Activated CD4-positive, alpha-beta T cell treated with anti-CD3 and anti-CD28 coated beads for 48 hours (primary cell): Measurements from ENCODE around the gene ZFYVE21.

Experiments
- DNase-seq: peaks from one replicate; pipeline ENCODE4 v3.0.0-alpha.2; 2020

The ZFYVE21 gene

DNA sequence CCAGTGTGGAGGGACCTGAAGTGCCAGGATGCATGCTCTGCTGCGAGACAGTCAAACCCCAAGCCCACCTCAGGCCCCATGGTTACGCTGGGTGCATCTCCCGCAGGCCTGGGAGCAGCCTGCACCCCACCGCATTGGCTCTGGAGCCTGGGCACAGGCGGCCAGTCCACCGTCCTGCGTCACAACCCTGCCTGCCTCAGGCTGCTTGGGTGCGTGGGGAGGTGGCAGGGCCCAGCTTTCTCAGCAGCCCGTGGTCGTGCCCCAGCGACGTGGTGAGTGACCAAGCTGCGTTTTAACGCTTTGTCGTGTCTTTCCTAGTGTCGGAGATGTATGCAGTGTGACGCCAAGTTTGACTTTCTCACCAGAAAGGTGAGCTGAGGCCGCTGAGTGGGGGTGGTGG lies 10.9 kb downstream of the ZFYVE21 start:
- DNase-seq = no peak

DNA sequence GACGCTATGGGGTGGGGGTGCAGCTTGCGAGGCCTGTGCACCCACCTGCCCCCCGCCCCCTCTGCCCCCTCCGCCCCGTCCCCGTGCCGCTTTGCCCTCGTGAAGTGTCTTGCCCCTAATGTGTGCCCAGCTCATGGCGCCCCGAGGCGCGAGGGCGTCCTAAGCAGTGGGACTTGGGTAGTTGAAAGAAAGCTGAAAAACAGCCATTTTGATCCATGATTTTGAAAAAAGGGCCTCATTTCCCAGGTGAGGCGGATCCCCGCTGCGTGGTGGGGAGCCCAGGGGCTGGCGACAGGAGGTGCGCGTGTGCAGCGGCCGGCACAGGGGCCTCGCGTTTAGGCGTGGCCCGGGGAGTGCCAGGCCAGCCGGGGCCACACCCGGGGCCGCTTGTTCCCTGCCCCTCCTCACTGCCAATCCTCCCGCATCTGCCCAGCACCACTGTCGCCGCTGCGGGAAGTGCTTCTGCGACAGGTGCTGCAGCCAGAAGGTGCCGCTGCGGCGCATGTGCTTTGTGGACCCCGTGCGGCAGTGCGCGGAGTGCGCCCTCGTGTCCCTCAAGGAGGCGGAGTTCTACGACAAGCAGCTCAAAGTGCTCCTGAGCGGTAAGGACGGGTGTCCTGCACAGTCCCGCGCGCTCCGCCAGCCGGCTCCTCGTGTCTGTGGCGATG lies 11.8 kb downstream of the ZFYVE21 start:
- DNase-seq = no peak

DNA sequence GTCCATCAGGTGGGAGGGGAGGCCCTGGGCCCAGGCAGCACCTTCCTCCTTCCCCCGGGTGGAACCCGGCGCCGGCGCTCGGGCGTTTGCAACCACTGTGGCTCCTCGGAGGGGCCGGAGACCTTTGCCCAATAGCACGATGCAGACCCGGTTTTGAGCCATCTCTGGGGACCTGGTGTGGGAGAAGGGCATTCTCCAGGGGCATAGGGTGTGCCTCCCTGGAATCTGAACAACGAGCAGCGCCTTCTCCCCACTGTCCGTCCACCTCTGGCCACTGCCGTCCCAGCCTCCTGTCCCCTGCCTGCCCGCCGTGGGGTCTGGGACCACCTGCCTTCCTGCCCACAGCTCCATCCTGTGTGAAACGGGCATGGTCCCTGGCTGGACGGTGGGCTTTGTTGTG lies 12.5 kb downstream of the ZFYVE21 start:
- no peak for DNase-seq

DNA sequence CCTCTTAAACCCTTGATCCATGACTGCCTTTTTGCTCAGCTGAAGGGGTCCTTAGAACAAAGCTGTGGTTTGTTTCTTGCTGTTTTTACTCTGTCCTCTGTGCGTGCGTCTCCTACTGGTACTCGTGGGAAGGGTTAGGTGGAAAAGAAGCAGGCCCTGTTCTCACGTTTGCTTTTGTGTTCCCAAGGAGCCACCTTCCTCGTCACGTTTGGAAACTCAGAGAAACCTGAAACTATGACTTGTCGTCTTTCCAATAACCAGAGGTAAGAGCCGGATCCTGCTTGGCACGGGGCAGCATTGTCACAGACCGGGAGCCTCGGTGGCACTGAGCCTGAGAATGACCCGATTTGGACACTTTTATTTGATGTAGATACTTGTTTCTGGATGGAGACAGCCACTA lies 13.1 kb downstream of the ZFYVE21 start:
- DNase-seq = no peak

- DNase-seq = no peak
Measured at GRCh38 chr14:103729496-103730448, 14.2 kb downstream of the ZFYVE21 start.

- no peak for DNase-seq
Measured at GRCh38 chr14:103730490-103731035, 15.0 kb downstream of the ZFYVE21 start.

DNA sequence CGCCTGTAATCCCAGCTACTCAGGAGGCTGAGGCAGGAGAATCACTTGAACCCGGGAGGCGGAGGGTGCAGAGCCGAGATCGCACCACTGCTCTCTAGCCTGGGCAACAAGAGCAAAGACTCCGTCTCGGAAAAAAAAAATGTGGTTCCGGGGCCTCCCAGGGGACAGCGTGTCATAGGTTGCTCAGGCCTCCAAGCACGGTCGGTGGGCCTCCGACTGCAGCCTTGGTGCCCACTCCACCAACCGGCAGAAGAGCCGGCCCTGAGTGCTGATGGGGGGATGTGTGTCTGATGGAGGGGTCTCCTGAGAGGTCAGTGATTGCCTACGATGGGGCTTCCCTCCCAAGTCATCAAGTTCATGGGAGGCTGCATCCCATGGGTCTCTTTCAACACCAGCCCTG lies 15.9 kb downstream of the ZFYVE21 start:
- DNase-seq = no peak

GRCh38 chr14:103731916-103732867 lies 16.6 kb downstream of the ZFYVE21 start:
- no peak for DNase-seq

GRCh38 chr14:103732868-103733620 lies 17.4 kb downstream of the ZFYVE21 start:
- DNase-seq = no peak

DNA sequence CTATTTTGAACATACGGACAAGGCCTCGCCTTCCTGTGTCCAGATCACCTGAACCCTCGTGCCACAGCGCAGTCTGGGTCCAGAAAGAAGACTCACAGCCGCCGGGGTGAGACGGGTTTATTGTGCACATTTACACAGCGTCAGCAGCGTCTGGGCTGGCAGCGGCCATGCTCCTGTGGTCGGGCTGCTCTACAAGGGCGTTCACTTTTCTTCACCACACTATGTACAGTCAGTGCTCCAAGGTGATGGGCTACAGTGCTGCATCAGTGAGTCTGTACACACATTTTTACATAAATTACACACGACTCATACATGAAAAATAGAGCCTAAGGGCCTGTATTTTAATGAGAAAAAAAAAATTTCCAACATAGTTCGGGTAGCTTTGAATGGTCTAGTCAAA lies 18.0 kb downstream of the ZFYVE21 start:
- DNase-seq = no peak

DNA sequence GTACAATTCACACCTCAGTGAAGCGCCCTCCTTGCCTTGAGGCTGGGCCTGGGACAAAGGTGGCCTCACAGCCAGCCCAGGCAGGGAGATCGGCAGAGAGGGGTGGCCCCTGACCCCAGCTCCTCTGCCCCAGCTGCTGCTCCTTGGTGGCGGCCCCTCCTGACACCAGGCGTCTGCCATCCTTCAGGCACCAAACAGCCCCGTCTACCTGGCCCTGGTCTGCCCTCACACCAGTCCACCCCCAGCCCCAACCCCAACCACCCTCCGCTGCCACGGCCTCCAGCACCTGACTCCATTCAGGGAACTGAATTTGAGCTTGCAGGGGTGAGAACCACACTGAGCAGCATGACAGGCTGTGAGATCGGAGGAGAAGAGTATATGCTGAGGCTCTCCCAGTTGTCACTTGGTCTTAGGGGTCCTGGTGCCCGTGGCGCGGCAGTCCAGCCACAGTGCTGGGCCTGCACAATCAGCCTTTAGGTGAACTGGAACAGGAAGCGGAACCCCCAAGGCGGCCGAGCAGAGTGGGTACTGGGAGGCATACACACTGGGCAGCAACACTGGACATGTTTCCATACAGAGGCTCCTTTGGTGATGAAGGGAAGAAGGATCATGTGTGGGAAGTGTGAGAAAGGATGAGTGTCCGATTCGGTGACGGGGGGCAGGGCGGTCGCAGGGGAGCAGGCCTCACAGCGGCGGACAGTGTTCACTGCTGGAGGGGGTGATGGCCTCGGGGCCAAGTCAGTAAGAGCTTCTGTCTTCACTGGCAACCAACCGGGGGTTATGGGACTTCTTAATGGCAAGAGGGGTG lies 18.7 kb downstream of the ZFYVE21 start:
- DNase-seq = no peak

DNA sequence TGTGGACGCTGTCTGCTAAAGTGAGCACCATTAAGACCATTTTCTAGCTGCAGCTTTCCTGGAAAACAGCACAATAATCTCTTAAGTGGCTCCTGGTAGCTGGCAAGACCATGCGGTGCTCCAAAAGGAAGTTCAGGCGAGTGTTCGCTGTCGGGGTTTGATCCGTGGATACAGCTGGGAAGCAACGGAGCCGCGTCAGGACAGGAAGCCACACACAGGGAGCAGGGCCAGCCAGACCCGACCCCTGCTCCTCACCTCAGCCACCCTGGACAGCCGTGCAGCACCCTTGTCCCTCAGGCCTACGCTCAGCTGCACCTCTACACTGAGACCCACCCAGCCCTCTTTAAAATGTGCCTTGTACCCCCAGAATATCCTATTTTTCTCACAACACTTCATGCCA lies 19.4 kb downstream of the ZFYVE21 start:
- no peak for DNase-seq

DNA sequence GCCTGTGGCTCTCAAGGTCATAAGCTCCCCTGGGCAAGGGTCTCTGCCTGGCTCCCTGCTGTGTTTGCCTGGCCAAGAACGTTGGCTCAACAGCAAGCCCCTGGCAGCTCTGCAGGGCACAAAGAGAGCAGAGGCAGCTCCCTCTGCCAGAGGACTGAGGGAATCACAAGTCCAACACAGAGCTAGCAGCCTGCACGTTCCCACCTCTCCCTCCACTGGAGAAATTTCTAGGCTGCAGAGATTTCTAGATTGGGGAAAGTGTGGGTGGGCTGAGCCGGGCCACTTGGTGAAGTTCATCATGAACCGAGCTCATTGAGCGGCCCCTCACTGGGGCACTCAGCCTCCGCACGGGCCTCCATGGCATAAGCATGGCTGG lies 19.8 kb downstream of the ZFYVE21 start:
- no peak for DNase-seq

DNA sequence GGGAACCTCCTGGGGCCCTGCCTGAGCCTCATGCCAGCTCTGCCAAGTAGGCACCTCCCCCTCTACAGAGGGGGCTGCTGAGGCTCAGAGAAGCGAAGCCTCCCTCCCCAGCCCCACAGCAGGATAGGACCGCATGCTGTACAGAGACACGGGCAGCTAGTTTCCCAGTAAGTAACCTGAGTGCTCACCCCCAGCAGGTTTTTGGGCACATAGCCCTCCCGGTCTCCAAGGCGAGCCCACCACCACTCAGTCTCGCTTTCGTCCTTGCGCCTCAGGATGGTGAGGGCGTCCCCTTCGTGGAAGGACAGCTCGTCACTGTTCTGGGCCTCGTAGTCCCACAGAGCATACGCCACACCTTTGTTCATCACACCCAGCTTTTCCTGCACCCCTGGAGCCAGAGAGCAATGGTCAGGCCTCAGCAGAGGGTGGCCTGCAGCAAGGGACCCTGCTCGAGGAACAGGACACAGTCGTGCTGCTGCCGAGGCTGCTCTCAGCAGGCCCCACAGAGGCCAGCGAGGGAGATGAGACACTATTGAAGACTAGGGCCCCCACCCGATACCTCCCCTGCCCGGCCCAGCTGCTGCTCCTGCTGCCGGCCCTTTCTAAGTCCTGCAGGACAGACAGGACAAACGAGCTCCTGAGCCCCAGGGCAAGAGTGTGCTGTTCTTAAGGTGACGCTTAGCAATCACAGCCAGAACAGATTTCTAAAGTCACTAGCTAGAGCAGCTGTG lies 20.4 kb downstream of the ZFYVE21 start:
- no peak for DNase-seq

DNA sequence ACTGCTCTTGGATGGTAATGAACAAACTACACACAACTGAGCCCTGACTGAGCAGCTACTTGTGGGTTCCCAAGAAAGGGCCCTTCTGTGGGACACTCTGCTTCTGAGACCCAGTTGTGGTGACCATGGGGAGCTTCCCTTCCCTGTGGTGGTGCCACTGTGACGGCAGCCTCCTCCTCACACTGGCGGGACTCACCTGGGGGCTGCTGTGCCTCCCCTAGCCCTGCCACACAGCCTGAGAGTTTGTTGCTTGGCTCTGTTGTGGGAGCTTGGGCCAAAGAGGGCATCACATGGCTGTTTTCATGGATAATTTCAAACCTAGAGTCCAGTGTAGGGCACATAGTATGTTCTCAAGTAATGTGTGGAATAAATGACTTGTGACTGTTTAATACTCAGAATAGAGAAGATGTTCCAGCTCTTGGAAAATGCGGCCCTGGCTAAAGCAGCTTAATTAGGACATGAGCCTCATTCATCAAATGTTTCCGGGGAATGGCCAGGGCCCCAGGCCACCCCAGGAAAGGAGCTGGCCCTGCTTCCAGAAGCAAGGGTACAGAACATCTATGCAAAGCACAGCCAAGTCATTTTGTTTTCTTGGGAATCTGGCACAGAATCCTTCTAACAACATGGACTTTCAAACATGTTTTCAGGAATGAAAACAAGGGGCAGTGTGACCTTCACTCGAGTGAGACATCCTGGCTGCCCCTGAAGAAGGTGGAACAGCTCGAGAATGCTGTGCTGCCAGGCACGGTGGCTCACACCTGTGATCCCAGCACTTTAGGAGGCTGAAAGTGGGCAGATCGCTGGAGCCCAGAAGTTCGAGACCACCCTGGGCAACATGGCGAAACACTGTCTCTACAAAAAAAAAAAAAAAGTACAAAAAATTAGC lies 21.2 kb downstream of the ZFYVE21 start:
- no peak for DNase-seq

- no peak for DNase-seq
Measured at GRCh38 chr14:103737432-103738045, 21.9 kb downstream of the ZFYVE21 start.

- no peak for DNase-seq
Measured at GRCh38 chr14:103738166-103738565, 22.6 kb downstream of the ZFYVE21 start.

DNA sequence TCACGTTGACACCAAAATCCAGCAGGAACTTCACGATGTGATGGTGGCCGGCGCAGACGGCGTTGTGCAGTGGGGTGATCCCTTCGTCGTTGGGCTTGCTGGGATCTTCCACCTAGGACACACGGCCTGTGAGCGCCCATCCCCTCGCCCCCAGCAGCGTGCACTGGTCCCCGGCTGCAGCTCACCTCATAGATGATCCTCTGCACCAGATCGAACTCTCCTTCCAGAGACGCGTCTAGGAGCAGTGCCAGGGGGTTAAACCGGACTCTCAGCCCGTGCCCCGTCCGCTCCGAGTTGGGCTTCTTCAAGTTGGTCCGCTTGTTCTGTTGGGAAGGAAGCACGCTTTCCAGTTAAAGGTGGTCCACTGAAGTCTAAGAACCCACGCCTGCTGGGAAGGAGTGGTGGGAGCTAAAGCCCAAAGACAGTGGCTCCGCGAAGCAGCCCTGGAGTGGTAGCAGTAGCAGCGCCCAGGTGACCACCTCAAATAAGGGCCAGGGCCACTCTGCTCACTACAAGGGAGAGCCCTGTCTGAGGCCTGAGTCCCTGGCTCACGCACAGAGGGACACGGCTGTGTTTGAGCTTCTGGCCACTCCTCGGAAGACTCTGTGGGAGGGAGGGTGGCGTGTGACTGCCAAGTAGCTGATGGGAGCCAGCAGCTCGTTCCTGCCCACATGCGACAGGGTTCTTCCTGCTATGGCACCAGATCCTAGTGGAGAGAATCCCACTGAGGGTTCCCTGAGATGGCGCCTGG lies 23.3 kb downstream of the ZFYVE21 start:
- no peak for DNase-seq
